ENCODE results near the gene FAM53B. TPM values are rescaled to one million over a fixed set of nuclear protein-coding genes. Genes with fewer than 3 reads are reported as not detected.

Gene FAM53B
- total RNA-seq, 1 donor from 2014 or later, result 9.2 TPM

DNA sequence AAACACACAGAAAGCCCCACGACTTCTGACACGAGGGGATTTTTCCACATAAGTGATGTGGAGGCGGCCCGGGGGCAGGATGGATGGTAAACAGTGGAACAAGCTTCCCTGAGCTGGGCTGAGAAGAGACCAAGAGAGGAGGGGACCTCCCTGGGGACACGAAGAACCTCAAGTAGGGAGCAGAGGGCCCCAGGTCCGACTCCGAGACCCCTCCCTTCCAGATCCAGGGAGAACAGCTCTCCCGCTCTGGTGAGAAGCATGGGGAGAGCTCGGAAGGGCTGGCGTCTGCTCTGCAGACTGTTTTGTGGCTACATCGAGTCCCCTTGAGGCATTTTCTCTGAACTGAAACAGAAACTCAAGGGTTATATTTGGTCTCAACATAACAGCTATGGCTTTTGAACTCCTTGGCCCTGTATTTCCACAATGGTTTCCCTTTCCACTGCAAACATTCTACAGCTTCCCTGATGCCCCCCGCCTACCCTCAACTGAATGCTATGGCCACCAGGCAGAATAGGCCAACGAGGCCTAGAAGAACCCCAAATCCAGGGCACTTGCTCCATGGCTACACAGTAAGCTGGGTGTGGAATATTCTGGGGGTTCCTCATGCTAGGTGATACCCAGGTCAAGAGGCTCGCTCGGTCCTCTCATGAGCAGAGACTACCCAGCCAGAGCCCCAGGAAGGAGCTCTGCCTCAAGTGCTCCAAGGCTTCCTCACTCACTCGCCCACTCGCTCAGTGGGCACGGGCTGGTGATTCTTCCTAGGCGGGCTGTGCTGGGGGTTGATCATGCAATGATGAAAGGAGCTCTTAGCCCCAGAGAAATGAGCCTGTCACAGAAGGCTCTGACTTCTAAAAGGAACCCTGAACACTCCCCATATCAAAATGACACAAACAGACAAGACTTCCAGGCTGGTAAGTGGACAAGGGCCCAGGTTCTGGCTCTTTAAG lies 47.5 kb downstream of the FAM53B start:
- DNase-seq (ENCODE audit: low read depth), result no peak
- TF ChIP-seq, protein P1, sequence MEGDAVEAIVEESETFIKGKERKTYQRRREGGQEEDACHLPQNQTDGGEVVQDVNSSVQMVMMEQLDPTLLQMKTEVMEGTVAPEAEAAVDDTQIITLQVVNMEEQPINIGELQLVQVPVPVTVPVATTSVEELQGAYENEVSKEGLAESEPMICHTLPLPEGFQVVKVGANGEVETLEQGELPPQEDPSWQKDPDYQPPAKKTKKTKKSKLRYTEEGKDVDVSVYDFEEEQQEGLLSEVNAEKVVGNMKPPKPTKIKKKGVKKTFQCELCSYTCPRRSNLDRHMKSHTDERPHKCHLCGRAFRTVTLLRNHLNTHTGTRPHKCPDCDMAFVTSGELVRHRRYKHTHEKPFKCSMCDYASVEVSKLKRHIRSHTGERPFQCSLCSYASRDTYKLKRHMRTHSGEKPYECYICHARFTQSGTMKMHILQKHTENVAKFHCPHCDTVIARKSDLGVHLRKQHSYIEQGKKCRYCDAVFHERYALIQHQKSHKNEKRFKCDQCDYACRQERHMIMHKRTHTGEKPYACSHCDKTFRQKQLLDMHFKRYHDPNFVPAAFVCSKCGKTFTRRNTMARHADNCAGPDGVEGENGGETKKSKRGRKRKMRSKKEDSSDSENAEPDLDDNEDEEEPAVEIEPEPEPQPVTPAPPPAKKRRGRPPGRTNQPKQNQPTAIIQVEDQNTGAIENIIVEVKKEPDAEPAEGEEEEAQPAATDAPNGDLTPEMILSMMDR (conservative IDR thresholded peaks at IDR 0.05; ENCODE audit: low read depth, low read length), result no peak
- no peak overlapping the region for H3K4me3 ChIP-seq (ENCODE audit: low read depth, low read length)

DNA sequence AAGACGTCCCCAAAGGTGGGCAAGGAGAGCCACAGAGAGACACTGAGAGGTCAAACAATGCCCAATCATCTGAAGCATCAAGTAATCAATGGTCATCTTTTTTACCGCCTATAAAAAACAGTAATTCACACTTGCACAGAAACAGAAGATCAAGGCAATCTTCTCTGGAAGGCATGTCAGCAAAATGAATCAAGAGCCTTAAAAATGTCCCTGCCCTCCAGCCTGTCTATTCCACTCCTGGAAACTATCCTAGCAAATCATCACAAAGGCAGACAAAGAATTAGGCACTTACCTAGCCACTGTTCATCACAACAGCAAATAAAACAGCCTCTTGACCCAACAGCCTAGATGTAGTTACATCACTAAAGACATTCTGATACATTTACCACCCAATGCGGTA lies 48.9 kb downstream of the FAM53B start:
- TF ChIP-seq, protein P1 (conservative IDR thresholded peaks at IDR 0.05; ENCODE audit: low read depth, low read length), result no peak
- no peak overlapping the region for H3K4me3 ChIP-seq (ENCODE audit: low read depth, low read length)
- no peak for DNase-seq (ENCODE audit: low read depth)

DNA sequence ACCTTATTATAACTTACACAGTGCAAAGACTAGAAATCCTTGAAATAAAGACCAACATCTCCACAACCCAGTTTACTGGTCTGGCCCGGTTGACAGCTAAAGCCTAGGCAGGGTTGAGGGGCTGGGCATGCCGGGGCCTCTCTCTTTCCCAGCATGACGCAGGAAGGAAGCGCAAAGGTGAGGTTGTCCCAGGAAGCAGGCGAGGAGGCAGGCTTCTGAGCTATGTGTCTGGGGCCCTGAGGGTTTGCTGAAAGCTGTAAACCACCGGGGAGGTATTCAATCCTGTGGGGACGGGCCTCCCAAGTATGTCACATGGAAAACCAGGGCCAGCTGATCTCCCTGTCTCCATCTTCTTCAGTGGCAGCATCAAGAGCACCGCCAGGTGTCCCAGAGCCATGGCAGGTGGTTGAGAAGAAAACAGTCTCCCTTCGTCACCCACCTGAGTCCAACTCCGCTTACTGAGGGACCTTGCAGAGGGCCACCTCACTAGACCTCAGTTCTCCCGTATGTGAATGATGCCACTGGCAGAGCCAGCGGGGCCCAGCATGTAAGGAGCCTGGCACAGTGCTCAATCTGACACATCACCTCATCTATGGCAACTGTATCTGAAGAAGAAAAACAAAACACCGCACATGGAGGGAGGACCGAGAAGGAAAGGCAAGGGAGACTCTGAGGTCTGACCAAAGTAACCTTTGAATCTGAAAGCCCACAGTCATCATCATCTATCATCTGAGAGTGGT lies 49.5 kb downstream of the FAM53B start:
- TF ChIP-seq, protein P1 (conservative IDR thresholded peaks at IDR 0.05; ENCODE audit: low read depth, low read length), result no peak
- DNase-seq (ENCODE audit: low read depth), result no peak
- H3K4me3 ChIP-seq (ENCODE audit: low read depth, low read length), result no peak overlapping the region

DNA sequence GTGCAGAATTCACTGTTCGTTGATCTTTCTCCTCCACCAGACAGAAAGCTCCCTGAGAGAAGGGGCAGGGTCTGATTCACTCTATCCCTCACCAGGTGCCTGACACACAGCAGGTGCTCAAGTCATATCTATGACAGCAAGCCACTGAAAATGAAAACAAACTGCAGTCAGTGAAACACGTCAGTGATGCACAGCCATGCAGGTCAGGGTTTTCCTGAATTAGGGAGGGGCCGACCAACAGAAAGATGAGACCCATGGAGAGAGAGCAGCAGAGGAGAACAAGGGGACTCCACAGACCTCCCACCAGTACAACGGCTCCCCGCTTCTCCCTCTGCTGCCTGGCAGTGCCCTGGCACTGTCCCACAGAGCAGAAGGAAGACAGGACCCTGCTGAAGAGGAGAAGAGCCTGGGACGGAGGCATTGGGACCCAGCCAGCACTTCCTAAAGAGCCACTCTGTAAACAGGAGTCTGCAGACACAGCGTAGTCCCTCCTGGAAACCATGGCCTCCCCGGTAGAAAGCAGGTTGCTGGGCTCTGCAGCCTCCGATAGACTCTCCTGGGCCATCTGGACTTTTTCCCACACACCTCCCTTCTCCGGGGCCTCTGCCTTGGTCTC lies 50.3 kb downstream of the FAM53B start:
- no peak overlapping the region for H3K4me3 ChIP-seq (ENCODE audit: low read depth, low read length)
- TF ChIP-seq, protein P1 (conservative IDR thresholded peaks at IDR 0.05; ENCODE audit: low read depth, low read length), result no peak
- no peak for DNase-seq (ENCODE audit: low read depth)

DNA sequence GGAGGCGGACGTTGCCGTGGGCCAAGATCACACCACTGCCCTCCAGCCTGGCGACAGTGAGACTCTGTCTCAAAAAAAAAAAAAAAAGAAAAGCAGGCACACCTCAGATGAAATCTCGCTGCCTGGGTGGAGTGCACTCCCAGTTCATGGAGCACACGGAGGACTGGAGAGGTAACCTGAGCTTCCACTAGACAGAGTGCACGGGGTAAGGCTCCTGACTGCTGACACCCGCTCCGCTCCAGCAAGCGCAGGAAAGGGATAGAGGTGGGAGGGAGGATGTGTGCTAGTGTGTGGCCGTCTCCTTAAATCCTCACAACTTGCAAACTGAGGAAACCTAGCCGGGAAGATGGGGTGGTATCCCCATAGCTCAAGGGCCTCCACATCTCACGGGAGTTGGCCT lies 50.8 kb downstream of the FAM53B start:
- DNase-seq (ENCODE audit: low read depth), result no peak
- H3K4me3 ChIP-seq (ENCODE audit: low read depth, low read length), result no peak overlapping the region
- TF ChIP-seq, protein P1 (conservative IDR thresholded peaks at IDR 0.05; ENCODE audit: low read depth, low read length), result no peak

DNA sequence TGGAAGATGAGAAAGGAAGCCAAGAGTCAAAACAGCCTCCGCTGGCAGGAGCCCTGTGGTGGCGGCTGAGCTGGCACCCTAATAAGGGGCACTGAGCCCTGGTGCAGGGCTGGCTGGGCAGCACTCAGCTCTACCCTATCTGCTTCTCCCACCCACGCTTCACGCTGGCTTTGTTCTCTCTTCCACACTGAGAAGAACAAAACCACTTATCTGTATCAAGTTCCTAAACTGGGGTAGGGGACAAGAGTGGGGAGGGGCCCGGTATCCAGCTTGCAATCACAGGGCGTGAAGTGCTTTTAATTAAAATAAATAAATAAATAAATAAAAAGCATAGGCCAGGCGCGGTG lies 52.1 kb downstream of the FAM53B start:
- no peak for DNase-seq (ENCODE audit: low read depth)
- H3K4me3 ChIP-seq (ENCODE audit: low read depth, low read length), result no peak overlapping the region
- TF ChIP-seq, protein P1 (conservative IDR thresholded peaks at IDR 0.05; ENCODE audit: low read depth, low read length), result no peak
